ENCODE results near the gene ZNF334. TPM values are rescaled to one million over a fixed set of nuclear protein-coding genes. Genes with fewer than 3 reads are reported as not detected.

The ZNF334 gene
- total RNA-seq, 3 donors from 2014 or later, result 1.2 to 4.5 (median 2.7) TPM

GRCh38 chr20:46494077-46494476 is 19.3 kb downstream of the ZNF334 start:
- intact Hi-C loops (cut with DNase I, micrococcal nuclease), result no loop called here
- ATAC-seq (no peak), DNase-seq (no peak)
- peaks cover under 1% of the 10 kb centered on the region for H3K9me3 ChIP-seq
- H3K4me3 ChIP-seq, result no peak overlapping the region
- no peaks in the 10 kb centered on the region for H3K4me1 ChIP-seq (ENCODE audit: low read depth)
- no peaks in the 10 kb centered on the region for H3K36me3 ChIP-seq (ENCODE audit: low read depth)
- no peak for TF ChIP-seq CTCF (IDR thresholded peaks at IDR 0.05)

- intact Hi-C loops (cut with DNase I, micrococcal nuclease), result no loop called here
- Histone ChIP-seq H3K4me1 (ENCODE audit: low read depth) (no peaks in the 10 kb centered on the region), H3K36me3 (ENCODE audit: low read depth) (no peaks in the 10 kb centered on the region), H3K9me3 (no peaks in the 10 kb centered on the region), H3K4me3 (no peak overlapping the region)
- TF ChIP-seq CTCF (IDR thresholded peaks at IDR 0.05), result no peak
- no peak for ATAC-seq
- DNase-seq, result no peak
Observed at GRCh38 chr20:46491354-46491753, 22.0 kb downstream of the ZNF334 start.

GRCh38 chr20:46488451-46488850 is 24.9 kb downstream of the ZNF334 start:
- Histone ChIP-seq H3K9me3 (no peaks in the 10 kb centered on the region), H3K36me3 (ENCODE audit: low read depth) (no peaks in the 10 kb centered on the region), H3K4me3 (no peak overlapping the region), H3K4me1 (ENCODE audit: low read depth) (no peaks in the 10 kb centered on the region)
- DNase-seq (no peak), ATAC-seq (no peak)
- intact Hi-C loops (cut with DNase I, micrococcal nuclease), result no loop called here
- TF ChIP-seq CTCF (IDR thresholded peaks at IDR 0.05), result no peak

- Histone ChIP-seq H3K4me3 (no peak overlapping the region), H3K36me3 (ENCODE audit: low read depth) (no peaks in the 10 kb centered on the region), H3K9me3 (no peaks in the 10 kb centered on the region), H3K4me1 (ENCODE audit: low read depth) (no peaks in the 10 kb centered on the region)
- ATAC-seq (no peak), DNase-seq (no peak)
- intact Hi-C loops (cut with DNase I, micrococcal nuclease), result no loop called here
- TF ChIP-seq CTCF (IDR thresholded peaks at IDR 0.05), result no peak
Observed at GRCh38 chr20:46487628-46488027, 25.7 kb downstream of the ZNF334 start.

GRCh38 chr20:46485431-46485830 is 27.9 kb downstream of the ZNF334 start:
- intact Hi-C loops (cut with DNase I, micrococcal nuclease), result no loop called here
- no peak for TF ChIP-seq CTCF (IDR thresholded peaks at IDR 0.05)
- no peak for ATAC-seq
- Histone ChIP-seq H3K9me3 (no peaks in the 10 kb centered on the region), H3K4me3 (no peak overlapping the region), H3K4me1 (ENCODE audit: low read depth) (no peaks in the 10 kb centered on the region), H3K36me3 (ENCODE audit: low read depth) (no peaks in the 10 kb centered on the region)
- no peak for DNase-seq

- TF ChIP-seq CTCF (IDR thresholded peaks at IDR 0.05), result no peak
- no peak for DNase-seq
Observed at GRCh38 chr20:46484954-46485353, 28.4 kb downstream of the ZNF334 start.

More at GRCh38 chr20:46484954-46485353, 28.4 kb downstream of the ZNF334 start:
- H3K4me3 ChIP-seq, result no peak overlapping the region
- H3K36me3 ChIP-seq (ENCODE audit: low read depth), result no peaks in the 10 kb centered on the region
- no peaks in the 10 kb centered on the region for H3K4me1 ChIP-seq (ENCODE audit: low read depth)
- intact Hi-C loops (cut with DNase I, micrococcal nuclease), result no loop called here
- ATAC-seq, result no peak
- H3K9me3 ChIP-seq, result no peaks in the 10 kb centered on the region
